Prostate gland (tissue), 2 donors: Measurements from ENCODE around the gene MAP7D3. TPM values are rescaled to one million over a fixed set of nuclear protein-coding genes. Genes with fewer than 3 reads are reported as not detected.
"Not testable (repeated sequence)": the region's sequence is repeated elsewhere in the genome, so short reads cannot be mapped to it uniquely, and the experiment has no call there.

Experiments
- DNase-seq: peaks from one replicate; pipeline ENCODE4 v3.0.0-alpha.2; 2019; ENCODE audit warnings: low spot score
- H3K27ac ChIP-seq, 2 donors: fragments of 200-600 bp; sonication (generic); 2 replicates each; pipeline ENCODE4 v1.5.1; 2017 to 2019
- H3K27me3 ChIP-seq: fragments of 200-600 bp; sonication (generic); replicated peaks from 2 replicates; pipeline ENCODE4 v1.5.1; 2019; ENCODE audit not compliant: insufficient read depth
- H3K36me3 ChIP-seq, 2 donors: fragments of 200-600 bp; sonication (generic); 1 replicate in 1 of 2; 2 replicates in 1 of 2; pipeline versions ENCODE4 v1.5.1 to v1.8.1; 2017 to 2019
- H3K4me1 ChIP-seq: fragments of 200-600 bp; sonication (generic); replicated peaks from 2 replicates; pipeline ENCODE4 v1.5.1; 2019
- H3K4me3 ChIP-seq, 2 donors: fragments of 200-600 bp; sonication (generic); 2 replicates each; pipeline ENCODE4 v1.5.1; 2017 to 2019
- H3K9me3 ChIP-seq: fragments of 200-600 bp; sonication (generic); 2 replicates; pipeline ENCODE4 v1.5.1; 2017
- CTCF ChIP-seq, 4 experiments: fragments of 200-600 bp in 2 of 4; fragments of 450-650 bp in 2 of 4; sonication (generic) in 2 of 4; IDR thresholded peaks; 1 replicate in 3 of 4; 2 replicates in 1 of 4; pipeline ENCODE4 v1.5.1; 2016 to 2019; ENCODE audit warnings: antibody characterized with exemption in 4 of 4, mild to moderate bottlenecking in 2 of 4, moderate library complexity in 2 of 4
- POLR2A ChIP-seq: fragments of 450-650 bp; IDR thresholded peaks from one replicate; pipeline ENCODE4 v1.6.1; 2016; ENCODE audit warnings: antibody characterized with exemption, mild to moderate bottlenecking
- POLR2AphosphoS5 ChIP-seq: sonication (generic); formaldehyde crosslinking; IDR thresholded peaks from one replicate; pipeline ENCODE4 v1.6.1; 2017; ENCODE audit warnings: antibody characterized with exemption
- WGBS: methylation state at CpG from one replicate; pipeline ENCODE4 v1.1.5; 2018; 5-methylcytosine and 5-hydroxymethylcytosine counted together
- intact Hi-C: fragments of 100-400 bp; cut with DNase I; formaldehyde crosslinking; loops from one replicate; pipeline ENCODE4 v1.14.2; 2022
- total RNA-seq, 2 donors: library from RNA; depleted of rRNA; stranded (reverse); fragments of >200 nt; gene quantifications; one replicate each; pipeline ENCODE4 v1.1.0, GENCODE V29; 2016

MAP7D3 gene
- total RNA-seq, 2 donors from 2014 or later = 6.1 to 22.8 TPM

GRCh38 chrX:136256026-136256425 is 4.8 kb upstream of the MAP7D3 start:
- intact Hi-C loops = no loop called here
- 30% methylated on average over 7 of the region's 7 CpGs for WGBS
- DNase-seq = no peak
- Histone ChIP-seq H3K9me3 (no peaks in the 10 kb centered on the region), H3K27me3 (no peaks in the 10 kb centered on the region), H3K4me1 (no peaks in the 10 kb centered on the region), H3K27ac (no peak overlapping the region), H3K4me3 (no peak overlapping the region), H3K36me3 (no peaks in the 10 kb centered on the region)
- TF ChIP-seq POLR2A (no peak), POLR2AphosphoS5 (no peak), CTCF (IDR thresholded peaks at IDR 0.05) (no peak)

GRCh38 chrX:136255541-136255940 is 4.3 kb upstream of the MAP7D3 start:
- Histone ChIP-seq H3K27ac (no peak overlapping the region), H3K27me3 (no peaks in the 10 kb centered on the region), H3K4me3 (no peak overlapping the region), H3K4me1 (no peaks in the 10 kb centered on the region), H3K9me3 (no peaks in the 10 kb centered on the region), H3K36me3 (no peaks in the 10 kb centered on the region)
- TF ChIP-seq CTCF (IDR thresholded peaks at IDR 0.05) (no peak), POLR2AphosphoS5 (no peak), POLR2A (no peak)
- intact Hi-C loops = no loop called here
- DNase-seq = no peak
- 32% methylated on average over 4 of the region's 5 CpGs for WGBS

DNA sequence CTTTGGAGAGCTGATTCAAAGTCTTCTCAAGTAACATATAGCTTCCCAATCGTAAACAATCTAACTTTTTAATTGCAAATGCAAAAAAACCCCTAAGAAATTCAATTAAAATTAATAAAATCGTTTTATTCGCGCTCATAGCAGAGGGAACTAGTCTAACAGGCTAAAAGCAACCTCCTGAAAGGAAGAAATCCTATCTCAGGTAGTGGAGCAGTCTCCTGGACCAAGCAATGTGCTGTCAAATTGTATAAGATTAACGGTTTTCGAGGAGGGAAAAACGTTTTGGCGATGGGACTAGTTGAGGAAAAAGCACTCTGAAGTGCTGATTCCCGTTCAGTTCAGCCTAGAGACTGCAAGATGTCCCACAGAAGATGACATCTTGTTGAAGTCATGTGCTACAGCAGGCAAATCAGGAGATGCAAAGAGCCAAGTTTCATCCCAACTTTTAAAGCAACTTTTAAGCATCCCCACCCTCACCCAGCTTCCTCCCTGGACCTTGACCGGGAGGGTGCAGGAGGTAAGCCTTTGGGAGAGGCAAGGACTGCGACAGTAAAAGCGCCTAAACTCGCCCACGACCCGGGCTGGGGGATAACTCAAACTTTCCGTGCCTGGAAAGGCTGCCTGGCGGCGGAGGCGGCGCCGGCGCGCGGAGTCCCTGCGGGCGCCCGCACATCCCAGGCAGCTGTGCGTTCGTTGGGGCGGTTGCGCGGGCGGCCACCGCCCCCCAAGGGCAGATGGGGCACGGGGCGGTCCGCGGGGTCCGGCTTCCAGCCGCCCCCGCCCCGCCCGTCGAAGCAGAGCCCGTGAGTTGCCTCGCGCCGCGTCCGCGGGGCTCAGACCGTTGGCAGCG is 784 bp downstream of the MAP7D3 start:
- intact Hi-C loops = loop anchor here (5.0 kb wide), 1 partner anchor 78 kb away; no protein-coding TSS in a partner anchor

DNA sequence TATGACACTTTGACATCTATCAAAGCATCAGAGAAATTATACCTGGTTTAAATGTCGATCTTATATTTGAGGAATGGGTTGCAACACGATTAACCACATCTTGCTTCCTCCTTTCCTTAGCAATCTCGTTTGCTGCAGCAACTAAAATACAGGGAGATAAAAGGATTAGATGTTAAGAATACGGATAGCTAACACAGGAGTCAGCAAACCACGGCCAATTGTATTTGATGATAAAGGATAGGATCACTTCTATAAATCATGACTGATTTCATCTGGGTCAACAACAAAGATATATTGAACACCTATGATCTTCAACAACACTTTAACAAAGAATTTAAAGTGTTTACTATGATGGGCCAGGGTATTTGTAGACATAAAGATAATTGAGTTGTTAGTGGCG is 5.0 kb downstream of the MAP7D3 start:
- Histone ChIP-seq H3K9me3 (no peaks in the 10 kb centered on the region), H3K4me1 (no peaks in the 10 kb centered on the region), H3K4me3 (no peak overlapping the region), H3K27ac (no peak overlapping the region), H3K36me3 (no peaks in the 10 kb centered on the region), H3K27me3 (no peaks in the 10 kb centered on the region)
- no peak for DNase-seq
- intact Hi-C loops = no loop called here
- 76% methylated on average over 6 of the region's 6 CpGs for WGBS
- TF ChIP-seq CTCF (IDR thresholded peaks at IDR 0.05) (no peak), POLR2AphosphoS5 (no peak), POLR2A (no peak)

More for the DNA sequence above, 784 bp downstream of the MAP7D3 start:
- Histone ChIP-seq H3K4me1 (no peaks in the 10 kb centered on the region), H3K36me3 (no peaks in the 10 kb centered on the region), H3K9me3 (no peaks in the 10 kb centered on the region), H3K27me3 (no peaks in the 10 kb centered on the region), H3K27ac (peak overlapping the region in 1 of 2 donors; percentile 51), H3K4me3 (peak overlapping the region; percentile 44 to 47)
- DNase-seq = no peak
- WGBS = 31% methylated on average over 9 of the region's 53 CpGs
- no peak for TF ChIP-seq POLR2AphosphoS5
- TF ChIP-seq POLR2A = no peak

- H3K4me3 ChIP-seq, H3K36me3 ChIP-seq, intact Hi-C loops: not testable (repeated sequence)
Observed at GRCh38 chrX:136237849-136238248, 13.4 kb downstream of the MAP7D3 start.

DNA sequence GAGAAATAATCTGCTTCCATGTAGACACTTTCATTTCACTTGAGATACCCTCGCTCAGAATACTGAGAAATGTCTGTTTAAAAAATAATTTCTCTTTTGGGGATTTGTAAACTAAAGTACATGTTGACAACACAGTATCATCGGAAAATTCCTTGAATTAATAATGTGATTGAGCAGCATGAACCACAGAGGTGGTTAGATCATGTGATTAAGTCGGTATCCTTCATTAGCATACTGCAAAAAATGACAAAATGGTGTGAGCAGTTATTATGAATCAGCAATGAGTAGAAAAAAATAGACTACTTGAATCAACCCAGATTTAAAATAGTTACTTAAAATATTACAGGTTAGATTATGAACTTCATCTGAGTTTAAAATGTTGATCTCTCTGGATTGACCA is 14.1 kb downstream of the MAP7D3 start:
- intact Hi-C loops = no loop called here
- no peak for TF ChIP-seq CTCF (IDR thresholded peaks at IDR 0.05)
- TF ChIP-seq POLR2A = no peak
- no peak for TF ChIP-seq POLR2AphosphoS5
- no peak overlapping the region for H3K4me3 ChIP-seq
- no peak for DNase-seq
- no peaks in the 10 kb centered on the region for H3K9me3 ChIP-seq
- H3K36me3 ChIP-seq = no peaks in the 10 kb centered on the region
- no peak overlapping the region for H3K27ac ChIP-seq
- H3K27me3 ChIP-seq = no peaks in the 10 kb centered on the region
- 91% methylated on average over 3 of the region's 3 CpGs for WGBS
- H3K4me1 ChIP-seq = no peaks in the 10 kb centered on the region

More at GRCh38 chrX:136237849-136238248, 13.4 kb downstream of the MAP7D3 start:
- not testable (repeated sequence) for H3K9me3 ChIP-seq, H3K27ac ChIP-seq, DNase-seq, H3K27me3 ChIP-seq, H3K4me1 ChIP-seq
- 84% methylated on average over 4 of the region's 4 CpGs for WGBS
